Neural cell (in vitro differentiated cells): Measurements from ENCODE around the gene INPP5A. TPM values are rescaled to one million over a fixed set of nuclear protein-coding genes. Genes with fewer than 3 reads are reported as not detected.

Source experiments
- H2AFZ ChIP-seq: fragments of 200-600, 300-800 bp; sonication (generic), shearing (Covaris generic); 2 replicates; pipeline ENCODE4 v1.6.0; 2014; ENCODE audit warnings: low read depth, mild to moderate bottlenecking, antibody characterized with exemption, low read length, moderate library complexity
- H3F3A ChIP-seq: fragments of 200-600 bp; shearing (Covaris generic); 2 replicates; pipeline ENCODE4 v1.6.1; 2016; ENCODE audit warnings: mild to moderate bottlenecking, moderate library complexity, mixed read lengths, antibody characterized with exemption, low read length; ENCODE audit not compliant: insufficient read depth, poor library complexity, severe bottlenecking
- H3K27ac ChIP-seq: fragments of 200-600, 300-800 bp; sonication (generic), shearing (Covaris generic); 2 replicates; pipeline ENCODE4 v1.5.1; 2014; ENCODE audit warnings: mild to moderate bottlenecking, low read length, moderate library complexity
- H3K27me3 ChIP-seq: fragments of 300-800, 200-600 bp; sonication (generic), shearing (Covaris generic); 2 replicates; pipeline ENCODE4 v1.6.0; 2014; ENCODE audit warnings: mild to moderate bottlenecking, low read depth, low read length, moderate library complexity; ENCODE audit not compliant: insufficient read depth
- H3K36me3 ChIP-seq: fragments of 300-800, 200-600 bp; sonication (generic), shearing (Covaris generic); 2 replicates; pipeline ENCODE4 v1.5.1; 2014; ENCODE audit warnings: mild to moderate bottlenecking, antibody characterized with exemption, low read length, moderate library complexity; ENCODE audit not compliant: insufficient read depth
- H3K4me2 ChIP-seq: fragments of 300-800, 200-600 bp; sonication (generic), shearing (Covaris generic); 2 replicates; pipeline ENCODE4 v1.6.0; 2014; ENCODE audit warnings: mild to moderate bottlenecking, low read length
- H3K4me3 ChIP-seq: fragments of 300-800, 200-600 bp; sonication (generic), shearing (Covaris generic); 2 replicates; pipeline ENCODE4 v1.5.1; 2014; ENCODE audit warnings: mild to moderate bottlenecking, low read length, moderate library complexity
- H3K79me2 ChIP-seq: fragments of 200-600 bp; shearing (Covaris generic); replicated peaks from 2 replicates; pipeline ENCODE4 v1.6.0; 2014; ENCODE audit warnings: mild to moderate bottlenecking, low read length, moderate library complexity; ENCODE audit not compliant: insufficient read depth
- H3K9ac ChIP-seq: fragments of 300-800, 200-600 bp; sonication (generic), shearing (Covaris generic); 2 replicates; pipeline ENCODE4 v1.6.1; 2016; ENCODE audit warnings: mild to moderate bottlenecking, low read length, mixed read lengths
- H3K9me2 ChIP-seq: fragments of 200-600 bp; shearing (Covaris generic); 2 replicates; pipeline ENCODE4 v1.6.1; 2016; ENCODE audit warnings: mild to moderate bottlenecking, low read length, mixed read lengths; ENCODE audit not compliant: insufficient read depth
- H3K9me3 ChIP-seq: fragments of 200-600, 300-800 bp; sonication (generic), shearing (Covaris generic); 2 replicates; pipeline ENCODE4 v1.6.1; 2016; ENCODE audit warnings: mild to moderate bottlenecking, mixed run types, low read length, moderate library complexity, mixed read lengths
- H4K20me1 ChIP-seq: fragments of 200-600 bp; shearing (Covaris generic); 2 replicates; pipeline ENCODE4 v1.6.1; 2016; ENCODE audit warnings: mild to moderate bottlenecking, mixed run types; ENCODE audit not compliant: insufficient read depth
- EP300 ChIP-seq: fragments of 450-650 bp; conservative IDR thresholded peaks from 2 replicates; pipeline ENCODE4 v1.6.1; 2014; ENCODE audit warnings: antibody characterized with exemption, mild to moderate bottlenecking, moderate library complexity; ENCODE audit not compliant: poor library complexity, severe bottlenecking
- EZH2 ChIP-seq: fragments of 200-600, 300-800 bp; shearing (Covaris generic), sonication (generic); IDR thresholded peaks from 2 replicates; pipeline ENCODE4 v1.6.1; 2014; ENCODE audit warnings: antibody characterized with exemption, low read length, borderline replicate concordance, mild to moderate bottlenecking; ENCODE audit not compliant: insufficient read depth, poor library complexity, severe bottlenecking
- MXI1 ChIP-seq: fragments of 450-650 bp; conservative IDR thresholded peaks from 2 replicates; pipeline ENCODE4 v1.6.1; 2014; ENCODE audit warnings: antibody characterized with exemption, mild to moderate bottlenecking; ENCODE audit not compliant: poor library complexity, severe bottlenecking
- POLR2AphosphoS5 ChIP-seq: IDR thresholded peaks from 2 replicates; pipeline ENCODE4 v1.6.1; 2012
- RAD21 ChIP-seq: fragments of 450-650 bp; conservative IDR thresholded peaks from 2 replicates; pipeline ENCODE4 v1.6.1; 2014; ENCODE audit warnings: antibody characterized with exemption, mild to moderate bottlenecking, moderate library complexity
- REST ChIP-seq: IDR thresholded peaks from 2 replicates; pipeline ENCODE4 v1.6.1; 2012; ENCODE audit warnings: borderline replicate concordance
- SMC3 ChIP-seq: fragments of 450-650 bp; conservative IDR thresholded peaks from 2 replicates; pipeline ENCODE4 v1.6.1; 2014; ENCODE audit warnings: antibody characterized with exemption, mild to moderate bottlenecking, moderate library complexity; ENCODE audit not compliant: poor library complexity
- TAF1 ChIP-seq: IDR thresholded peaks from 2 replicates; pipeline ENCODE4 v1.6.1; 2012; ENCODE audit warnings: low read depth
- polyA plus RNA-seq: library from polyadenylated mRNA; depleted of rRNA; stranded (reverse); fragments of >200 nt; gene quantifications from 2 replicates; pipeline ENCODE4 v1.2.3, GENCODE V29; 2014
- TF ChIP-seq, protein P1 (sequence below): fragments of 450-650 bp; IDR thresholded peaks from 2 replicates; pipeline ENCODE4 v1.5.1; 2014; ENCODE audit warnings: antibody characterized with exemption, mild to moderate bottlenecking, moderate library complexity; ENCODE audit not compliant: poor library complexity, severe bottlenecking

Gene INPP5A
- polyA plus RNA-seq, 1 donor from 2014 or later, result 48.8 TPM

- Histone ChIP-seq H3K27me3 (no peaks in the 10 kb centered on the region), H4K20me1 (no peaks in the 10 kb centered on the region), H3K9ac (no peak overlapping the region), H3K4me2 (no peak overlapping the region), H3K9me2 (no peaks in the 10 kb centered on the region), H3K9me3 (peaks cover 6% of the 10 kb centered on the region), H3K36me3 (no peaks in the 10 kb centered on the region), H3K4me3 (no peak overlapping the region), H2AFZ (no peak overlapping the region), H3K27ac (no peak overlapping the region), H3K79me2 (no peaks in the 10 kb centered on the region), H3F3A (no peaks in the 10 kb centered on the region)
- TF ChIP-seq, protein P1, sequence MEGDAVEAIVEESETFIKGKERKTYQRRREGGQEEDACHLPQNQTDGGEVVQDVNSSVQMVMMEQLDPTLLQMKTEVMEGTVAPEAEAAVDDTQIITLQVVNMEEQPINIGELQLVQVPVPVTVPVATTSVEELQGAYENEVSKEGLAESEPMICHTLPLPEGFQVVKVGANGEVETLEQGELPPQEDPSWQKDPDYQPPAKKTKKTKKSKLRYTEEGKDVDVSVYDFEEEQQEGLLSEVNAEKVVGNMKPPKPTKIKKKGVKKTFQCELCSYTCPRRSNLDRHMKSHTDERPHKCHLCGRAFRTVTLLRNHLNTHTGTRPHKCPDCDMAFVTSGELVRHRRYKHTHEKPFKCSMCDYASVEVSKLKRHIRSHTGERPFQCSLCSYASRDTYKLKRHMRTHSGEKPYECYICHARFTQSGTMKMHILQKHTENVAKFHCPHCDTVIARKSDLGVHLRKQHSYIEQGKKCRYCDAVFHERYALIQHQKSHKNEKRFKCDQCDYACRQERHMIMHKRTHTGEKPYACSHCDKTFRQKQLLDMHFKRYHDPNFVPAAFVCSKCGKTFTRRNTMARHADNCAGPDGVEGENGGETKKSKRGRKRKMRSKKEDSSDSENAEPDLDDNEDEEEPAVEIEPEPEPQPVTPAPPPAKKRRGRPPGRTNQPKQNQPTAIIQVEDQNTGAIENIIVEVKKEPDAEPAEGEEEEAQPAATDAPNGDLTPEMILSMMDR, result no peak
- TF ChIP-seq MXI1 (no peak), EP300 (no peak), RAD21 (no peak), POLR2AphosphoS5 (no peak), REST (no peak), TAF1 (no peak), SMC3 (no peak), EZH2 (no peak)
Measured at GRCh38 chr10:132693676-132694075, 156.1 kb downstream of the INPP5A start.

DNA sequence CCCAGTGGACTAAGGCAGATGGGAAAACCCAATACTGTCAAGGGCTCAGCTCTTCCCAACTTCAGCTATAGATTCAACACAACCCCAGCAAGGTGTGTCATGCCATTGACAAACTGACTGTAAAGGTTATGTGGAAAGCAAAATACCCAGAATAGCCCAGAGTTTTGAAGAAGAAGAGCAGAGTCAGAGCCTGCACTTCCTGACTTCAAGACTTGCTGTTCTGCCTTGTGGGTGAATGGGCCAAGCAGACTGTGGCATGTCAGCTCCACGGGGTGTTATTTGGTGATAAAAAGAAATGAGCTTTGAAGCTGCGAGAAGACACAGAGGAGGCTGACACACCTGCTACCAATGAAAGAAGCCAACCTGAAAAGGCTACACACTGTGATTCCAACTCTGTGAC lies 158.6 kb downstream of the INPP5A start:
- Histone ChIP-seq H3F3A (no peaks in the 10 kb centered on the region), H3K36me3 (no peaks in the 10 kb centered on the region), H3K4me2 (no peak overlapping the region), H3K27me3 (no peaks in the 10 kb centered on the region), H3K9me2 (no peaks in the 10 kb centered on the region), H3K79me2 (no peaks in the 10 kb centered on the region), H4K20me1 (no peaks in the 10 kb centered on the region), H3K4me3 (no peak overlapping the region), H2AFZ (no peak overlapping the region), H3K9me3 (peaks cover 6% of the 10 kb centered on the region), H3K9ac (no peak overlapping the region), H3K27ac (no peak overlapping the region)
- TF ChIP-seq SMC3, result no peak
- no peak for TF ChIP-seq REST
- no peak for TF ChIP-seq TAF1
- TF ChIP-seq, protein P1, result no peak
- TF ChIP-seq MXI1, result no peak
- no peak for TF ChIP-seq EP300
- no peak for TF ChIP-seq POLR2AphosphoS5
- no peak for TF ChIP-seq RAD21
- TF ChIP-seq EZH2, result no peak
